Measurements from ENCODE around the gene SUPT5H. TPM values are rescaled to one million over a fixed set of nuclear protein-coding genes. Genes with fewer than 3 reads are reported as not detected.

Gene SUPT5H
- total RNA-seq, 1 donor from 2014 or later, result 48.5 TPM

DNA sequence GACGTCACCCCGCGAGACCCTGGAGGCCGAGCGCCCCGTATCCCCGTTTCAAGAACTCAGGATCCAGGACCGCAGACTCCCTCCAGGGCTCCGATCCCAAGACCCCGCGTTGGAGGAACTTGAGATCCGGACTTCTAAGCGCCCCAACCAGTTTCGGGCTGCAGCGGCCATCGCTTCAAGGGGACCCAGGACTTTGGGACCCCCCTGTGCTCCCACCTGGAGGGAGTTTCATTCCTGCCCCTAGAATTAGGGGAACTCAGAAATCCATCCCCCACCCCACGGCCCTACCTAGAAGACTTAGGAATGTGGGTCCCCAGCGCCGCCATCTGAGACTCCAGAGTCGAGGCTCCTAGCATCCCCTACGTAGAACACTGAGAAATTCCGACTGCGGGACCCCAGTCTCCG is 32.5 kb upstream of the SUPT5H start:
- peak overlapping the region; percentile 98 for H3K4me3 ChIP-seq
- Mint-ChIP-seq H3K4me3 (peak overlapping the region; percentile 99), H3K27ac (peak overlapping the region; percentile 83), H3K36me3 (peaks cover 12% of the 10 kb centered on the region), H3K4me1 (peaks cover 51% of the 10 kb centered on the region), H3K27me3 (ENCODE audit: insufficient read depth, low read depth) (peaks cover 22% of the 10 kb centered on the region), H3K9me3 (peaks cover 4% of the 10 kb centered on the region)
- H3K4me1 ChIP-seq, result peaks cover 20% of the 10 kb centered on the region
- peak overlapping the region; percentile 86 for H3K4me2 ChIP-seq
- H2AFZ ChIP-seq (replicated peaks), result no peak overlapping the region
- DNase-seq (ENCODE audit: low spot score), result no peak
- H3K27me3 ChIP-seq, result peaks cover 12% of the 10 kb centered on the region
- peak overlapping the region; percentile 79 for H3K9ac ChIP-seq
- TF ChIP-seq EZH2 (IDR thresholded peaks at IDR 0.05) (no peak), EZH2phosphoT487 (IDR thresholded peaks at IDR 0.05) (no peak)
- TF ChIP-seq, protein P1, sequence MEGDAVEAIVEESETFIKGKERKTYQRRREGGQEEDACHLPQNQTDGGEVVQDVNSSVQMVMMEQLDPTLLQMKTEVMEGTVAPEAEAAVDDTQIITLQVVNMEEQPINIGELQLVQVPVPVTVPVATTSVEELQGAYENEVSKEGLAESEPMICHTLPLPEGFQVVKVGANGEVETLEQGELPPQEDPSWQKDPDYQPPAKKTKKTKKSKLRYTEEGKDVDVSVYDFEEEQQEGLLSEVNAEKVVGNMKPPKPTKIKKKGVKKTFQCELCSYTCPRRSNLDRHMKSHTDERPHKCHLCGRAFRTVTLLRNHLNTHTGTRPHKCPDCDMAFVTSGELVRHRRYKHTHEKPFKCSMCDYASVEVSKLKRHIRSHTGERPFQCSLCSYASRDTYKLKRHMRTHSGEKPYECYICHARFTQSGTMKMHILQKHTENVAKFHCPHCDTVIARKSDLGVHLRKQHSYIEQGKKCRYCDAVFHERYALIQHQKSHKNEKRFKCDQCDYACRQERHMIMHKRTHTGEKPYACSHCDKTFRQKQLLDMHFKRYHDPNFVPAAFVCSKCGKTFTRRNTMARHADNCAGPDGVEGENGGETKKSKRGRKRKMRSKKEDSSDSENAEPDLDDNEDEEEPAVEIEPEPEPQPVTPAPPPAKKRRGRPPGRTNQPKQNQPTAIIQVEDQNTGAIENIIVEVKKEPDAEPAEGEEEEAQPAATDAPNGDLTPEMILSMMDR (IDR thresholded peaks at IDR 0.05), result no peak
- peaks cover 41% of the 10 kb centered on the region for H4K20me1 ChIP-seq (ENCODE audit: low read depth)
- no peaks in the 10 kb centered on the region for H3K36me3 ChIP-seq
- peaks cover 41% of the 10 kb centered on the region for H3K79me2 ChIP-seq (ENCODE audit: low read depth)
- peaks cover 41% of the 10 kb centered on the region for H3F3A ChIP-seq (ENCODE audit: low read depth)
- H3K9me3 ChIP-seq (ENCODE audit: low read depth), result no peaks in the 10 kb centered on the region
- peak overlapping the region; percentile 82 for H3K27ac ChIP-seq

DNA sequence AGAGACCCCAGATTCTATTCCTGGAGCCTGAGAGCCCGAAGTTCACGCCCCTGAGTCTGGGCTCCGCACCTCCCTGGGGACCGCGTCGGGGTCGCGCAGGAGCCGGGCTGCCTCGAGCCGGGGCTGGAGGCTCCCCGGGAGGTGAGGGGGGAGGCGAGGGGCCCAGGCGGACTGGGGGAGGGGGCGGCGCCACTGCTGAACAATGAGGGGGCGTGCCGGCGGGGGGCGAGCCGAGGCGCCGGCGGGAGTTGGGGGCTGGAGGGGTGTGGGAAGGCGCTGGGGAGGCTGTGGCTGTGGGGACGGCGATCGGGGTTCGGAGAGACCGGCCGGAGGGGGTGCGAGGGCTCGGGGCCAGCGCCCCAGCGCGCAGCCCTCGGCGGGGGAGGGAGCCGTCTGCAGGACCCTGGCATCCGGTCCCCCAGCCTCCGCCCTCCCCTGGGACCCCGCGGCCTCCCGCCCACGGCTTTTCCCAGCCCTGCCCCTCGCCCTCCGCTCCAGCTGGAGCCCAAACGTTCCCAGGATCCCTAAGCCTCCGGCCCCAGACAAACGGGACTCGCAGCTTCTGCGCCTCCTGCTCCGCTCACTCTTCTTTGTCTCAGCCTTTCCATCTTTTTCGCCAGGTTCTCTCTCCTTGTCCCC is 32.0 kb upstream of the SUPT5H start:
- Histone ChIP-seq H3K4me3 (peak overlapping the region; percentile 98), H2AFZ (replicated peaks) (no peak overlapping the region), H3K36me3 (no peaks in the 10 kb centered on the region), H4K20me1 (ENCODE audit: low read depth) (peaks cover 36% of the 10 kb centered on the region), H3F3A (ENCODE audit: low read depth) (peaks cover 36% of the 10 kb centered on the region), H3K27me3 (peaks cover 6% of the 10 kb centered on the region), H3K4me2 (peak overlapping the region; percentile 86), H3K4me1 (peaks cover 20% of the 10 kb centered on the region), H3K9ac (peak overlapping the region; percentile 79), H3K9me3 (ENCODE audit: low read depth) (no peaks in the 10 kb centered on the region), H3K27ac (peak overlapping the region; percentile 82), H3K79me2 (ENCODE audit: low read depth) (peaks cover 41% of the 10 kb centered on the region)
- peak overlapping the region; percentile 99 for H3K4me3 Mint-ChIP-seq
- no peak for TF ChIP-seq EZH2phosphoT487 (IDR thresholded peaks at IDR 0.05)
- no peak for TF ChIP-seq EZH2 (IDR thresholded peaks at IDR 0.05)
- DNase-seq (ENCODE audit: low spot score), result peak; percentile 87
- peaks cover 22% of the 10 kb centered on the region for H3K27me3 Mint-ChIP-seq (ENCODE audit: insufficient read depth, low read depth)
- H3K27ac Mint-ChIP-seq, result peak overlapping the region; percentile 98
- H3K9me3 Mint-ChIP-seq, result peaks cover 4% of the 10 kb centered on the region
- H3K4me1 Mint-ChIP-seq, result peaks cover 51% of the 10 kb centered on the region
- H3K36me3 Mint-ChIP-seq, result peaks cover 12% of the 10 kb centered on the region

DNA sequence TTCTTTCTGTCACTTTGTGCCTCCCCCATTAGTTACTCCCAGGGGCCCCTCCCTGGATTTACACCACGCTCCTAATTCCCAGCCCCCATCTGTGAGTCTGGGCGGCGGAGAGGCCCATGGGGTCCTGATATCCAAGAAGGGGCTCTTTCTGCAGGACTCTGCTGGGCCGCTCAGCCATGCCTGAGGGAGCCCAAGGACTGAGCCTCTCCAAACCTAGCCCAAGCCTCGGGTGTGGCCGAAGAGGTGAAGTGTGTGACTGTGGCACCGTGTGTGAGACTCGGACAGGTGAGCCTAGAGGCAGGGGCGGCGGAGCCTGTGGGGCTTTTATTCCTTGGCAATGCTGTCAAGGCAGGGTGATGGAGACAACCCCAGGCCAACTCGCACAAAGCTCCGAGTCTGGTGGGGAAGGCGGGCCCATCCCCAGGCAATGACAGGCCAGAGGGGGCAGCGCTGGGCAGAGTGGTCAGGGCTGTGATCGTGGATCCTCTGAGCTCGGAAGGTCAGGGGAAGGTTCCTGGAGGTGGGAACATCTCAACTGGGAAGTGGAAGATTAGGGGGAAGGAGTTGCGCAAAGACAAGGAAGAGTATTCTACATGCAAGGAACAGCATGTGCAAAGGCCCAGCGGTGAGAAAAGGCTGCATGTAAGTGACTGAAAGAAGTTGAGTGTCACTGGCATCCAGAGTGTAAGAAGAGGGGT is 31.3 kb upstream of the SUPT5H start:
- H3K27ac ChIP-seq, result peak overlapping the region; percentile 82
- TF ChIP-seq, protein P1 (IDR thresholded peaks at IDR 0.05), result peak; percentile 19
- TF ChIP-seq EZH2phosphoT487 (IDR thresholded peaks at IDR 0.05), result no peak
- peaks cover 34% of the 10 kb centered on the region for H4K20me1 ChIP-seq (ENCODE audit: low read depth)
- H3K27me3 ChIP-seq, result peaks cover 2% of the 10 kb centered on the region
- H3K9ac ChIP-seq, result peak overlapping the region; percentile 79
- Mint-ChIP-seq H3K27me3 (ENCODE audit: insufficient read depth, low read depth) (peaks cover 19% of the 10 kb centered on the region), H3K4me3 (peak overlapping the region; percentile 99), H3K27ac (peak overlapping the region; percentile 98), H3K9me3 (peaks cover 4% of the 10 kb centered on the region), H3K4me1 (peaks cover 45% of the 10 kb centered on the region), H3K36me3 (peaks cover 15% of the 10 kb centered on the region)
- no peak overlapping the region for H2AFZ ChIP-seq (replicated peaks)
- peaks cover 41% of the 10 kb centered on the region for H3K79me2 ChIP-seq (ENCODE audit: low read depth)
- H3K36me3 ChIP-seq, result no peaks in the 10 kb centered on the region
- peaks cover 20% of the 10 kb centered on the region for H3K4me1 ChIP-seq
- peak; percentile 60 for DNase-seq (ENCODE audit: low spot score)
- peak overlapping the region; percentile 86 for H3K4me2 ChIP-seq
- peaks cover 29% of the 10 kb centered on the region for H3F3A ChIP-seq (ENCODE audit: low read depth)
- H3K4me3 ChIP-seq, result peak overlapping the region; percentile 98
- H3K9me3 ChIP-seq (ENCODE audit: low read depth), result no peaks in the 10 kb centered on the region

All from neural progenitor cell (in vitro differentiated cells).